ENCODE measurements around the gene ZNF468.

The ZNF468 gene

GRCh38 chr19:52789440-52789839 is 68.0 kb downstream of the ZNF468 start:
- Histone ChIP-seq H3F3A (ENCODE audit: insufficient read depth, low read length) (no peaks in the 10 kb centered on the region), H2AFZ (ENCODE audit: low read length) (no peak overlapping the region), H3K4me1 (ENCODE audit: low read length) (no peaks in the 10 kb centered on the region), H3K27ac (ENCODE audit: low read length) (no peak overlapping the region), H3K9ac (ENCODE audit: low read length) (no peak overlapping the region), H3K9me2 (replicated peaks; ENCODE audit: insufficient read depth, low read length) (no peaks in the 10 kb centered on the region), H3K79me2 (ENCODE audit: low read length) (no peaks in the 10 kb centered on the region), H3K36me3 (replicated peaks; ENCODE audit: insufficient read depth, low read length) (no peaks in the 10 kb centered on the region), H3K4me3 (ENCODE audit: low read length) (no peak overlapping the region), H3K9me3 (replicated peaks; ENCODE audit: insufficient read depth, low read length) (no peaks in the 10 kb centered on the region), H3K4me2 (ENCODE audit: low read depth, low read length) (no peak overlapping the region), H4K20me1 (ENCODE audit: insufficient read depth, low read length) (no peaks in the 10 kb centered on the region), H3K27me3 (replicated peaks; ENCODE audit: insufficient read depth, low read length) (no peaks in the 10 kb centered on the region)
- no peak for TF ChIP-seq EZH2phosphoT487 (IDR thresholded peaks at IDR 0.05; ENCODE audit: low read length)
- no peak for TF ChIP-seq EZH2 (optimal IDR thresholded peaks at IDR 0.05; ENCODE audit: low read depth, low read length)
- no peak for TF ChIP-seq CTCF (IDR thresholded peaks at IDR 0.05; ENCODE audit: low read length)
- no peak for DNase-seq

Measured in MM.1S (cell line).